GM18873 (cell line): ENCODE results near the gene GIMAP1.

Experiments
- ATAC-seq: cut with Tn5 transposase; IDR thresholded peaks from one replicate; pipeline ENCODE4 v1.9.1; 2021; ENCODE audit warnings: mild to moderate bottlenecking, moderate library complexity, moderate number of reproducible peaks; ENCODE audit not compliant: unreplicated experiment, low FRiP score

The GIMAP1 gene

GRCh38 chr7:150719960-150720891 is 3.8 kb downstream of the GIMAP1 start:
- ATAC-seq: no peak

GRCh38 chr7:150721970-150722373 is 5.6 kb downstream of the GIMAP1 start:
- no peak for ATAC-seq

- ATAC-seq: no peak
These were observed 6.1 kb downstream of the GIMAP1 start for GRCh38 chr7:150722431-150722931.

- ATAC-seq: no peak
These were observed 7.1 kb downstream of the GIMAP1 start for GRCh38 chr7:150723467-150723866.

- no peak for ATAC-seq
These were observed 11.0 kb downstream of the GIMAP1 start for GRCh38 chr7:150727381-150727780.

GRCh38 chr7:150728011-150728410 is 11.6 kb downstream of the GIMAP1 start:
- ATAC-seq: no peak

GRCh38 chr7:150728609-150729008 is 12.2 kb downstream of the GIMAP1 start:
- no peak for ATAC-seq

- no peak for ATAC-seq
These were observed 15.5 kb downstream of the GIMAP1 start for GRCh38 chr7:150731916-150732315.

- ATAC-seq: no peak
These were observed 16.5 kb downstream of the GIMAP1 start for GRCh38 chr7:150732786-150733481.

GRCh38 chr7:150733482-150734095 is 17.2 kb downstream of the GIMAP1 start:
- ATAC-seq: no peak

GRCh38 chr7:150734254-150734653 is 17.8 kb downstream of the GIMAP1 start:
- no peak for ATAC-seq

GRCh38 chr7:150735596-150736358 is 19.4 kb downstream of the GIMAP1 start:
- ATAC-seq: no peak

GRCh38 chr7:150736864-150737263 is 20.5 kb downstream of the GIMAP1 start:
- no peak for ATAC-seq

GRCh38 chr7:150737265-150738055 is 21.0 kb downstream of the GIMAP1 start, which contains the start of gene GIMAP5:
TSS of gene GIMAP5 (plus strand) at chr7:150737418. CDS start at chr7:150740885, 3,467 bp downstream.
- ATAC-seq: no peak

- no peak for ATAC-seq
These were observed 21.7 kb downstream of the GIMAP1 start for GRCh38 chr7:150738092-150738491.

GRCh38 chr7:150738591-150739001 is 22.2 kb downstream of the GIMAP1 start:
- ATAC-seq: no peak

- no peak for ATAC-seq
These were observed 22.6 kb downstream of the GIMAP1 start for GRCh38 chr7:150739033-150739432.

GRCh38 chr7:150740053-150740452 is 23.6 kb downstream of the GIMAP1 start:
- ATAC-seq: no peak

- no peak for ATAC-seq
These were observed 26.0 kb downstream of the GIMAP1 start for GRCh38 chr7:150742286-150742968.
